HG03342 (cell line): ENCODE data around the gene PSMD12.
"Not testable (repeated sequence)": the region's sequence is repeated elsewhere in the genome, so short reads cannot be mapped to it uniquely, and the experiment has no call there.

Source experiments
- ATAC-seq: cut with Tn5 transposase; IDR thresholded peaks from one replicate; pipeline ENCODE4 v1.9.1; 2021; ENCODE audit warnings: mild to moderate bottlenecking, moderate library complexity; ENCODE audit not compliant: unreplicated experiment

The PSMD12 gene

GRCh38 chr17:67315865-67316264, 50.5 kb downstream of the PSMD12 start:
- no peak for ATAC-seq

- ATAC-seq: no peak
Observed at GRCh38 chr17:67312265-67312664, 54.1 kb downstream of the PSMD12 start.

GRCh38 chr17:67311575-67311974, 54.8 kb downstream of the PSMD12 start:
- no peak for ATAC-seq

- no peak for ATAC-seq
Observed at GRCh38 chr17:67310406-67310805, 56.0 kb downstream of the PSMD12 start.

- not testable (repeated sequence) for ATAC-seq
Observed at GRCh38 chr17:67305446-67306235, 60.7 kb downstream of the PSMD12 start.

GRCh38 chr17:67297454-67297960, 68.9 kb downstream of the PSMD12 start:
- no peak for ATAC-seq

- ATAC-seq: no peak
Observed at GRCh38 chr17:67294451-67295199, 71.8 kb downstream of the PSMD12 start.

GRCh38 chr17:67293251-67294203, 72.8 kb downstream of the PSMD12 start:
- peak; percentile 95 for ATAC-seq

GRCh38 chr17:67290711-67291291, 75.6 kb downstream of the PSMD12 start:
- ATAC-seq: no peak

GRCh38 chr17:67290244-67290643, 76.1 kb downstream of the PSMD12 start:
- ATAC-seq: no peak

- ATAC-seq: no peak
Observed at GRCh38 chr17:67289181-67289876, 77.0 kb downstream of the PSMD12 start.
